ENCODE measurements around the gene C16orf46.

The C16orf46 gene

GRCh38 chr16:81107511-81107910 lies 30.5 kb upstream of the C16orf46 start:
- TF ChIP-seq, protein P1, sequence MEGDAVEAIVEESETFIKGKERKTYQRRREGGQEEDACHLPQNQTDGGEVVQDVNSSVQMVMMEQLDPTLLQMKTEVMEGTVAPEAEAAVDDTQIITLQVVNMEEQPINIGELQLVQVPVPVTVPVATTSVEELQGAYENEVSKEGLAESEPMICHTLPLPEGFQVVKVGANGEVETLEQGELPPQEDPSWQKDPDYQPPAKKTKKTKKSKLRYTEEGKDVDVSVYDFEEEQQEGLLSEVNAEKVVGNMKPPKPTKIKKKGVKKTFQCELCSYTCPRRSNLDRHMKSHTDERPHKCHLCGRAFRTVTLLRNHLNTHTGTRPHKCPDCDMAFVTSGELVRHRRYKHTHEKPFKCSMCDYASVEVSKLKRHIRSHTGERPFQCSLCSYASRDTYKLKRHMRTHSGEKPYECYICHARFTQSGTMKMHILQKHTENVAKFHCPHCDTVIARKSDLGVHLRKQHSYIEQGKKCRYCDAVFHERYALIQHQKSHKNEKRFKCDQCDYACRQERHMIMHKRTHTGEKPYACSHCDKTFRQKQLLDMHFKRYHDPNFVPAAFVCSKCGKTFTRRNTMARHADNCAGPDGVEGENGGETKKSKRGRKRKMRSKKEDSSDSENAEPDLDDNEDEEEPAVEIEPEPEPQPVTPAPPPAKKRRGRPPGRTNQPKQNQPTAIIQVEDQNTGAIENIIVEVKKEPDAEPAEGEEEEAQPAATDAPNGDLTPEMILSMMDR (IDR thresholded peaks at IDR 0.05; ENCODE audit: insufficient read depth, low read length, missing control alignments): no peak
- DNase-seq (ENCODE audit: low read depth, low spot score): no peak
- POLR2A ChIA-PET: no interaction called here
- no peak overlapping the region for H3K4me3 ChIP-seq (ENCODE audit: low read depth, low read length)
- CTCF ChIA-PET: no interaction called here

- TF ChIP-seq, protein P1 (IDR thresholded peaks at IDR 0.05; ENCODE audit: insufficient read depth, low read length, missing control alignments): no peak
Observed at GRCh38 chr16:81106826-81107503, 29.9 kb upstream of the C16orf46 start.

GRCh38 chr16:81105946-81106345 lies 28.9 kb upstream of the C16orf46 start:
- ChIA-PET POLR2A (no interaction called here), CTCF (no interaction called here)
- TF ChIP-seq, protein P1 (IDR thresholded peaks at IDR 0.05; ENCODE audit: insufficient read depth, low read length, missing control alignments): no peak
- DNase-seq (ENCODE audit: low read depth, low spot score): no peak
- no peak overlapping the region for H3K4me3 ChIP-seq (ENCODE audit: low read depth, low read length)

More at GRCh38 chr16:81106826-81107503, 29.9 kb upstream of the C16orf46 start:
- POLR2A ChIA-PET: no interaction called here
- no peak overlapping the region for H3K4me3 ChIP-seq (ENCODE audit: low read depth, low read length)
- no peak for DNase-seq (ENCODE audit: low read depth, low spot score)
- CTCF ChIA-PET: no interaction called here

- CTCF ChIA-PET: no interaction called here
- POLR2A ChIA-PET: no interaction called here
Observed at GRCh38 chr16:81101702-81102101, 24.7 kb upstream of the C16orf46 start.

GRCh38 chr16:81099958-81100357 lies 22.9 kb upstream of the C16orf46 start:
- ChIA-PET CTCF (no interaction called here), POLR2A (no interaction called here)
- no peak for DNase-seq (ENCODE audit: low read depth, low spot score)
- TF ChIP-seq, protein P1 (IDR thresholded peaks at IDR 0.05; ENCODE audit: insufficient read depth, low read length, missing control alignments): no peak
- no peak overlapping the region for H3K4me3 ChIP-seq (ENCODE audit: low read depth, low read length)

More at GRCh38 chr16:81101702-81102101, 24.7 kb upstream of the C16orf46 start:
- DNase-seq (ENCODE audit: low read depth, low spot score): no peak
- no peak overlapping the region for H3K4me3 ChIP-seq (ENCODE audit: low read depth, low read length)
- TF ChIP-seq, protein P1 (IDR thresholded peaks at IDR 0.05; ENCODE audit: insufficient read depth, low read length, missing control alignments): no peak

DNA sequence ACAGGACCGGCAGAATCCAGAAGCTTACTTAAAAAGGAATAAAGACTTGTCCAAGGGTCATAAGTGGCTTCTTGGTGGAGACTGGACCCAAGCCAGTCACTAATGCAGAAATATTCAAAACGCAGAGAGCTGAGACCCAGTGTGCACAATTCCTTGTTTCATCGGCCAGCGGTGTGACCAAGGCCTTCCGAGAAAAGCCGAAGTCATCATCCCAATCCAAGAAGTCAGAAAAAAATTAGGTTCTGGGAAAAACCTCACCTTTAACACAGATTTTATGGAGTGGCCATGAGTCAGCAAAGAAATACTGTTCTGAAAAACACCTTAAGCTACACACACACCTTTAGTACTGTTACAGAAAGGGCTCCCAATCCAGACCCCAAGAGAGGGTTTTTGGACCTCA lies 20.2 kb upstream of the C16orf46 start:
- CTCF ChIA-PET: no interaction called here
- POLR2A ChIA-PET: no interaction called here
- H3K4me3 ChIP-seq (ENCODE audit: low read depth, low read length): no peak overlapping the region
- DNase-seq (ENCODE audit: low read depth, low spot score): no peak
- TF ChIP-seq, protein P1 (IDR thresholded peaks at IDR 0.05; ENCODE audit: insufficient read depth, low read length, missing control alignments): no peak
